Measurements from ENCODE around the gene PDK2. TPM values are rescaled to one million over a fixed set of nuclear protein-coding genes. Genes with fewer than 3 reads are reported as not detected.

PDK2 gene
- total and polyA plus RNA-seq, 10 of the 15 experiments (the other 5 are each of a cell fraction or from before 2014, with no cell fraction given), result 0.98 to 22.6 (median 12.3) TPM

- TF ChIP-seq, protein P1, sequence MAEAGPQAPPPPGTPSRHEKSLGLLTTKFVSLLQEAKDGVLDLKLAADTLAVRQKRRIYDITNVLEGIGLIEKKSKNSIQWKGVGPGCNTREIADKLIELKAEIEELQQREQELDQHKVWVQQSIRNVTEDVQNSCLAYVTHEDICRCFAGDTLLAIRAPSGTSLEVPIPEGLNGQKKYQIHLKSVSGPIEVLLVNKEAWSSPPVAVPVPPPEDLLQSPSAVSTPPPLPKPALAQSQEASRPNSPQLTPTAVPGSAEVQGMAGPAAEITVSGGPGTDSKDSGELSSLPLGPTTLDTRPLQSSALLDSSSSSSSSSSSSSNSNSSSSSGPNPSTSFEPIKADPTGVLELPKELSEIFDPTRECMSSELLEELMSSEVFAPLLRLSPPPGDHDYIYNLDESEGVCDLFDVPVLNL (IDR thresholded peaks at IDR 0.05; ENCODE audit: low read depth, low read length), result no peak
- no peak for TF ChIP-seq HDAC2 (IDR thresholded peaks at IDR 0.05)
- no peak for TF ChIP-seq RUNX3 (IDR thresholded peaks at IDR 0.05; ENCODE audit: low read length)
- no peak for TF ChIP-seq ZBTB40 (IDR thresholded peaks at IDR 0.05; ENCODE audit: borderline replicate concordance)
- TF ChIP-seq CHD4 (IDR thresholded peaks at IDR 0.05), result no peak
- no peak for TF ChIP-seq HDAC6 (IDR thresholded peaks at IDR 0.05; ENCODE audit: unreplicated experiment)
- TF ChIP-seq NR2F1 (conservative IDR thresholded peaks at IDR 0.05), result no peak
- TF ChIP-seq ESRRA (IDR thresholded peaks at IDR 0.05; ENCODE audit: low read length), result no peak
- no peak for TF ChIP-seq CEBPZ (IDR thresholded peaks at IDR 0.05; ENCODE audit: low read depth, low read length)
- TF ChIP-seq NR2C2 (IDR thresholded peaks at IDR 0.05; ENCODE audit: borderline replicate concordance, control insufficient read depth, insufficient read length, low read depth), result no peak
Measured at GRCh38 chr17:50087246-50087911, 7.8 kb upstream of the PDK2 start (continued).
